Activated T-cell treated with anti-CD3 and anti-CD28 coated beads for 4 hours (primary cell): ENCODE measurements around the gene CHRM2.

Experiments
- DNase-seq: peaks from one replicate; pipeline ENCODE4 v3.0.0-alpha.2; 2020

Gene CHRM2

DNA sequence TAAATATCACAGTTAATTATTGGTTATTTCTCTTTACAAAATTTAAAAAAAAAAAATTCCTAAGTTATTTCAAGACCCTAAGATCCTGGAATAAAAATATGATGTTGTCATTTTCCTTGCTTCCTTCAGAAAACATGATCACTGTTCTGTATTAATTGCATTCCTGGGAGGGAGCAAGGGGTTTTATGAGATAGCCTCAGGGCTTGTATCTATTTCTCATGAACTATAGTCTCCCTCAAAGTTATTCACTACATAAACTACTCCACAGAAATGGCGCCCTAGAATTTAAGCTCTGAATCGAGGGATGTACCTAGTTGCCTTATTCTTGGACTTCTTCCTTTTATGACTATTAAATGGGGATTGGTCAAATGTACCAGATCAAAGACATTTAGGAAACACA, 170.3 kb downstream of the CHRM2 start:
- no peak for DNase-seq

DNA sequence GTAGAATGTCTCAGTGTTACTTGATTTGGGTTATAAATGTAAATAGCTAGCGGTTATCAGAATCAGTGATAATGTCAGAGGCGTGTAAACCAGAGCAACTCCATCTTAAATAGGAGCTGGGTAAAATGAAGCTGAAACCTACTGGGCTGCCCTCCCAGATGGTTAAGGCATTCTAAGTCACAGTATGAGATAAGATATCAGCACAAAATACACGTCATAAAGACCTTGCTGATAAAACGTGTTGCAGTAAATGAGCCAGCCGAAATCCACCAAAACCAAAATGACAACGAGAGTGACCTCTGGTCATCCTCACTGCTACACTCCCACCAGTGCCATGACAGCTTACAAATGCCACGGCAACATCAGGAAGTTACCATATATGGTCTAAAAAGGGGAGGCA, 172.3 kb downstream of the CHRM2 start:
- no peak for DNase-seq

DNA sequence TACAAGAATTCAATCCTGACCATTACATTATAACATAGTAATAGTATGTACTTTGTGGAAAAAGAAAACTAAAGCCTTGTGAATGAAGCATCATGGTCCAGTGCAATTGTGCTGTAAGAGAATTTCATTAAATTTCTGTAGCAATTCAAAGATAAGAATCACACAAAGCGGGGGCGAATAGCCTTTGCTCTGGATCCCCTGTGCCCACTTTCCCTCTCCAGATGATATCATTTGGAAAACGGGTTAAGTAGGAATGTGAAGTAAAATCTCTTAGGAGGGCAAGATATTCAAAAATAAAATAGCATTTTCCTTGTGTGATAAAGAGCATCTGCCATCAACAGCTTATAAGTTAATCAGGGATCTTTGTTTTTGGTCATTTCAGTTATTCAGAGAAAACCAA, 177.1 kb downstream of the CHRM2 start:
- DNase-seq: no peak

DNA sequence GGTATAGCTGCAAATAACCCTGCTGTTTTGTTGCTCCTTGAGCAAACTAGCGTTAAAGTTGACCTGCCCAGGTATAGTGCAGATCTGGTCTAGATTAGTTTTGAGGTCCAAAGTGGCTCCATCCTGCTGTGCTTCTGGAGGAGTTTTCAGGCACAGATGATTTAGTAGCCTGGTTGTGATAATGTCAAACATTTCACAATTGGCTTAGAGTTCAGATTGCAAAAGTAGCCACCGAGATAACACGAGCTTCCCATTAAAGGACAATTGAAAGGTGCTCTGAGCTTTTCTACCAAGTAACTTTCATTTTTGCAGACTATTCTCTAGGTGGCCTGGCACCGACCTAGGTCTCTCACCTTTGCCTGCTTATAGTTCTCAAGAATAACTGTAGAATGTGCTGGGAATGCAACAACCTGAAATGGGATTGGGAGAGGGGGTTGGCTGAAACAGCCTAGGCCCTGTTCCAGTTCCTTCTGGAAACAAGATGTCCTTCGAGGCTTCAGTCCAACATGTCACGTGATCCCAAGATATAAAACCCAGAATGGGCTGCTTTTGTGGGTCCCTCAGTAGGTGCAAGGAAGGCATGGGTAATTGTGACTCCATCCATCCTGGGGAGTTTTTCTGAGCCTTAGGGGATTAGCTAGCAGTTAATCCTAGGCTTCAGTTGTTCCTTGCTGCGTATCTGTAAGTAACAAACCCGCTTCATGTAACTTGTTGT, 201.0 kb downstream of the CHRM2 start:
- DNase-seq: no peak
